Epidermal melanocyte (primary cell): ENCODE measurements around the gene HOXA13.
A peak's percentile ranks its signal among the peaks of the same experiment; 100 is the strongest.

Source experiments
- DNase-seq: peaks from one replicate; pipeline ENCODE4 v3.0.0; 2011; ENCODE audit warnings: low spot score; ENCODE audit not compliant: insufficient read length

Gene HOXA13

DNA sequence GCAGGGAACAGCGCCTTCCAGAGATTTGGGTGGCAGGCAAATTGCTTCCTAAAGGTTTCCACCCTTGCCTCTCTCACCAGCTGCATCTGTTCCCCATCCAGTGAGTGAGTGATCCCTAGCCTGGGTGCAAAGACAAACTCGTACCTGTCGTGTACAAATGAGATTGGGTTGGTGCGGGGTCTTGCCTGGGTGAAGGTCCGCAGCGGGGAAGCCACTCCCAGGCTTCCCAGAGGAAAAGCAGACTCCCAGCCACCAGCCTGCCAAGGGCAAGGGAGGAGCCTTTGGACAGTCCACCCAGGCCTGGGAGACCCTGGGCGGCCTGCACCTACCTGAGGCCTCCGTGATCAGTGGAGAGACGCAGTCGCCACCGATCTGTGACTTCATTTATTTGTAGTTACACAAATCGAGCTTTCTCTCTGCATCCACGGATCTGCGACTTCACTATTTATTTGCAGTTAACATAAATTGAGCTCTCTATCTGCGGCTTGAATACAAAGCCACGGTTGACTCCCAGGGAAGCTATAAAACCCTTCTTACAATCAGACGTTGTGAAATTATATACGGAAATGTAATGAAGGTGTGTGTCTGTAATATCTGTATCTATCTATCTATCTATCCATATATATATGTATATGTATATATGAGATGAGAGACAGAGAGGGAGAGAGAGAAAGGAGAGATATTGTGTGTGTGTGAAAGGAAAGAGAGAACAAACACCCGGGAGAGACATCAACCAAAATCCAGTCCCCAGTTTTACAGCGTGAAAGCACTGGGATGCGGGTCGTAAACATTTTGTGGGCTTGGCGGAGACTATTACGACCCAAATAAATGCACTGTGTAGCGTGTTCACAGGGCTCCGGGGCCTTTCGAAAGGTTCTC, 40.4 kb downstream of the HOXA13 start:
- no peak for DNase-seq

DNA sequence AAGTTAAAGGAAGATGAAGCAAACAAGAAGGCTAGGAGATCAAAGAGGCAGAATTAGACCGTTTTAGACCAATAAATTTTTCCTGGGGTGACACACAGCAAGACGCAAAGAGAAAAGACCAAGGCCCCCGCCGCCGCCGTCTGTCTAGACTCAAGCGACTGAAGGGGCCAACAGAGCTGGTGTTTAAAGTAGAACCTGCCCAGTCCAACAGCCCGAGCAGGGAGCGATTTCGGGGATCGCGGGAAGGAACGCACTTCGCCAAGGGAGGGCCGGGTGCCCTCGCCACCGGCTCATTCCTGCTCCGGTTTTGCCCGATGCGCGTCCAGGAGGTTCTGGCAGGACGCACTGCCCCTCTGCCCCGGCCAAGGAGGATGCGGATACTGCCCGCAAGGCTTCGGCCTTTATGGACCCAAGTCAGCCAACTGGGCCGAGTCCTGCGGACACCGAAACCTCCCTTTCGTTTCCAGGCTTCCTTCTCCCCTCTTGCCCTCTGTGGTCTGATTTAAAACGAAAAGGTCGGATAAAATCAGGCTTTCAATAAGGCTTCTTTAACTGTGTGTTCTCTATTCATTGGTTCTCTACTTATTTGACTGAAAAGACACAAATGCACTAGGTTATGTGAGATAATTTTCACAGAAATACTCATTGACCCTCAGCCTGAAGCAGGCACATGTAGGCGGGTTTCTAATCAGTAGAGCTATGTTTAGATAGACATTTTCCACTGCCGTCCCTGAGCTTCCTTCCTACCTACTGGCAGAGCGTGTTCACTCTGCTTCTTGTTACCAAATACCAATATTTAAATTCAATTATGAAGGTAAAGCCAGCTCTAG, 41.2 kb downstream of the HOXA13 start:
- DNase-seq = no peak

DNA sequence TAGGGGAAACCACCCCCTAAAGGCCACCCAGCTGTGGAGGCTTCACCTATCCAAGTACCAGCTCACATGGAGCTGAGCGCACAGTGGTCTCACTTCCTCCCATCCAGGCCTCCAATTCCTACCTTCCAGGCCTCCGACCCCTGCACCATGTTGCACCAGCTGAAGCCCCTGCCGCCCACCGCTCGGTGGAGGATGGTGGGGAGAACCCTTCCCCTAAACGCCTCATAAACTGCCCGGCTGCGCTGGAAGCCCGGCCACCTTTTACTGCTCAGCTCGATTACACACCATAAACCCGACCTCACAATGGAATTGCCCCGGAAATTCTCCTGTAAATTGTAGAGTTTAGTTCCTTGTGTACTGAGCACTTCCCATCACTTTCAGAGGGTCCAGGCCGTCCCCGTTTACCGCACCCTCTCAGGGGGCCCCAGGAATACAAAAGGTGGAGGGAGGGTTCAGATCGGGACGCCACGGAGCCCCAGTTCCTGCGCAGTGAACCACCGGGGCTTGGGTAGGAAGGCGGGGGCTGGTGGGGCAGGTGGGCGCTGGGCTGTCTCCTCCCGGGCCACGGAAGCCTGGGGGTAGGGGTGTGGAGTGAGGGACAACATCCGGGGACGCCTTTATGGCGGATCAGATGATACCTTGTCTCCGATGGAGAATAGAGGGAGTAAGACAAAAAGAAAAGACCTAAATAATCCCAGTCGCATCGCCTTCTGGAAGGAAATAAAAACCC, 42.0 kb downstream of the HOXA13 start:
- DNase-seq = no peak

DNA sequence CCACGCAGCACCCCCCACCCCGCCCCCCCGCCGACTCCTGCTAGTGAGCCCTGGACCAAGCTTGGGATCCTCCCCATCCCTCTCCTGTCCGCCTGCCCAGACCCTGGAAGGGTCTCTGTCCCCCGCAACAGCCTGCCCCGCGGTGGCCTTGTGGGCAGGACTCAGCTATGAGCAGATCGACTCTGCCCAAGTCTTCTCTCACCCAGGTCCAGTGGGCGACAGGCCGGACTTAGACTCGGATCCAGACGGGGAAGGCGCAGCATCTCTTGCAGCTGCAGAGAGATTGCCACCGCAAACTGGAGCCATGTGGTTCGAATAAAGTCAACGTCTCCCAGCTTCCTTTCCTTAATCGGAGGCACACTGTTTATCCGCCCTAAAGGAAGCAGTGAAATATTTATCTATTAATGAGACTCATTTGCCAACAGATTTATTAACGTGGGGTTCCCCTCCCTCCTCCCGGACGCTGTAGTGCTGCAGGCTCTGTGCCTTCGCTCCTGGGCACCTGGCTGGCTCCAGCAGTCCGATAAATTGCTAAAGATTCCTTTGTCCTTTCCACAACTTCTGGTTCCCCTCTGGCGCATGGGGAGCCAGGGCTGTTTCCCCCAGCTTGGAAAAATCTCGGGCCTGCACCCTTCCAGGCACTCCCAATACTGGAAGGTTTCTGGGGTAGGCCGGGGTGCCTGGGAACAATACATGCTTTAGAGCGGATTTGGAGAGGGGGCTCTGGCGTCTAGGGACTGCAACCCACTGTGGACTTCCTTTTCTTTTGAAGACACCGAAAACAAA, 42.8 kb downstream of the HOXA13 start:
- DNase-seq = no peak

DNA sequence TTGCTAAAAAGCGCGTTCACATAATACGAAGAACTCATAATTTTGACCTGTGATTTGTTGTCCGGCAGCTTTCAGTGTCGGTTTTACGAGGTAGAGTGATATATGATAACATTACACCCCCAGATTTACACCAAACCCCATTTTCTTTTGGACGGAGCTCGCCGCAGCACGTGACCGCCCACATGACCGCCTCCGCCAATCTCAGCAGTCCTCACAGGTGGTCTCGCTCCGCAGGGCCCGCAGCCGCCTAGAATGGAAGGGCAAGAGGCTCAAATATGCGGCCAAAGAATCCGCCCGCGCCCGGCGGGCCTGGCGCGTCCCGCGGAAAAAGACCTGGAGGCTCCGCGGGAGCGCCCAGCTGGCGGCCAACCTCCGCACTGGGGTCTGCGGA, 43.4 kb downstream of the HOXA13 start, which contains the start of gene HOXA7:
Gene HOXA7 (minus strand): TSS at position 168 of the 391 bp plus-strand sequence. CDS start 130 bp downstream, at position 38.
- DNase-seq = peak; percentile 89

DNA sequence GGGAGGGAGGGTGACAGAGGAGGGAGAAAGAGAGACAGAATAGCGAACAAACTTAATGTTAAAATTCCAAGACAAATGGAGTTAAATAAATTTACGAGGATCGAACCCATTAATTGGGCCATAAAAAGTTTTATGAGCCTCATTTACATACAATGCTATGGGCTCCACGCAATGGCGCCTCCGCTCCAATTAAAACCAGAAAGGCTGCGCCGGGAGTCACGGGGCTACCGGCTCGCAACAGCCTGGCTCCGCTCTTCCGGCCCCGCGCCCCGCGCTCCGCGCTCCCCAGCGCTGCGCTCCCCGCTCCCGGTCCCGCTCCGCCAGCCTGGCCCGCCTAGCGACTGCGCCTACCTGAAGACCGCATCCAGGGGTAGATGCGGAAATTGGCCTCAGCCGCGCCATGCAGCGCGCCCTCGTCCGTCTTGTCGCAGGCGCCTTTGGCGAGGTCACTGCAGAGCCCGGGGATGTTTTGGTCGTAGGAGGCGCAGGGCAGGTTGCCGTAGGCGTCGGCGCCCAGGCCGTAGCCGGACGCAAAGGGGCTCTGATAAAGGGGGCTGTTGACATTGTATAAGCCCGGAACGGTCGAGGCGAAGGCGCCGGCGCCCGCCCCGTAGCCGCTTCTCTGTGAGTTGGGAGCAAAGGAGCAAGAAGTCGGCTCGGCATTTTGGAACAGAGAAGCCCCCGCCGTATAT, 43.9 kb downstream of the HOXA13 start:
- DNase-seq = no peak

DNA sequence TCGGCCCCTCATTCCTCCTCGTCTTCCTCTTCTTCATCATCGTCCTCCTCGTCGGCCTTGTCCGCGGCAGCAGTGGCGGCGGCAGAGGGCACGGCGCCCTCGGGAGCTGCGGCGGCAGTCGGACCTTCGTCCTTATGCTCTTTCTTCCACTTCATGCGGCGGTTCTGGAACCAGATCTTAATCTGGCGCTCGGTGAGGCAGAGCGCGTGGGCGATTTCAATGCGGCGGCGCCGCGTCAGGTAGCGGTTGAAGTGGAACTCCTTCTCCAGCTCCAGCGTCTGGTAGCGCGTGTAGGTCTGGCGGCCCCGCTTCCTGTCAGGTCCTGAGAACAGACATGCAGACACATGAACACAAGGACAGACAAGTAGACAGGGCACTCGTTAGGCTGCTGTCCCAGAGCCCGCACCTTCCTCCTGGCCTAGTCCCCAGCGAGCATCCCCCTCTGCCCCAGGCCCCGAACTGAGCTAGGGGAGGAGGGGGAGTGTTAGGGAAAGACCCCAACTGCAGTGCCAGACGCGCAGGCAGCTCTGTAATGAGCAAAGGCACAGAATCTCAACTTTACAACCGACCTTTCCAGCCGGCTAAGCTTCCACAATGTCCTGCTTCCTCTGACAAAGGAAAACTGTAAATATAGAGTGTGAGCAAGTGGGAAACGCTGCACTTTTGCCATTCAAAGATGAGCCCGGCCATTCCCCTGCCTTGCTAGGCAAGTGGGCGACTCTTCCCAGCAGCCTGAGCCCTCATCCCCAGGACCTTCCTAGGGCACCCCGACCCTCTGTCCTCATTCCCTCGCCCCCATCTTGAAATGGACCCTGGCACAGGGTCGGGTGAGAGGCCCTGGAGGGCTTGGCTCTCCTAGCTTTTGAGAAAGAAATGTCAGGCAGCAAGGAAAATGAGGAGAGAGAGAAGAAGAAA, 44.7 kb downstream of the HOXA13 start:
- no peak for DNase-seq

DNA sequence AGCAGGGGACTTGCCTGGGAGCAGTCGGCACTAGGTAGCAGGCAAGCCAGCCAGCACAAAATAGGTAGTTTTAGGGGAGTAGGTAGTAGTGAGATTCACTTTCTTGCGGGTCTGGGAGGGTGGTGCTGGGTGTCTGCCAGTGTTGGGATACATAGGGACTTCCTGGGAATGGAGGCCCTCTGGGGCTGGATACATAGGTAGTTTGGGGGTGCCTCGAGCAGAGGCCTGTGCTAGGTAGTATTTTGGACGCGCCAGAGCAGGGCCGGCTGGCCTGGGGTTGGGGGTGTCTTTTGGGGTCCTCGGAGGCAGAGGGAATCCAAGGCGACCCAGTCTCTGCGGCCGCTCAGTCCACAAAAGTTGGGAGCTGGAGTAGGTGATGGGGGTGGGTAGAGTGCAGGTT, 45.5 kb downstream of the HOXA13 start:
- no peak for DNase-seq

DNA sequence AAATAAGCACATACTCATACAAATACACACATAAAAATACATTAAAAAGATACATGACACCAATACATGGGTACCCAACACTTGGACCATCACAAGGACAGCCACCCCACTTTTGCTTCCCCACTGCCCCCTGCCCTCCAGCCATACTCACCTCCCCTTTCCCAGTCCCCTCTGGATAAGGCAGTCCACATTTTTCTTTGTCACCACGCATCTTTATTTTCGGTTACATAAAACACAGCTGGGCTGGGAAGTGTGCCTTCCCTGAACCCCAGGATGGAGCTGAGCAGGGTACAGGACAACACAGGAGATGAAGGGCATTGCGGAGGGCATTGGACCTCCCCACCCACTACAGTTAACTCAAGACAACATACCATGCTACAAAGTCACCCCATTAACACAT, 46.4 kb downstream of the HOXA13 start:
- DNase-seq = no peak

DNA sequence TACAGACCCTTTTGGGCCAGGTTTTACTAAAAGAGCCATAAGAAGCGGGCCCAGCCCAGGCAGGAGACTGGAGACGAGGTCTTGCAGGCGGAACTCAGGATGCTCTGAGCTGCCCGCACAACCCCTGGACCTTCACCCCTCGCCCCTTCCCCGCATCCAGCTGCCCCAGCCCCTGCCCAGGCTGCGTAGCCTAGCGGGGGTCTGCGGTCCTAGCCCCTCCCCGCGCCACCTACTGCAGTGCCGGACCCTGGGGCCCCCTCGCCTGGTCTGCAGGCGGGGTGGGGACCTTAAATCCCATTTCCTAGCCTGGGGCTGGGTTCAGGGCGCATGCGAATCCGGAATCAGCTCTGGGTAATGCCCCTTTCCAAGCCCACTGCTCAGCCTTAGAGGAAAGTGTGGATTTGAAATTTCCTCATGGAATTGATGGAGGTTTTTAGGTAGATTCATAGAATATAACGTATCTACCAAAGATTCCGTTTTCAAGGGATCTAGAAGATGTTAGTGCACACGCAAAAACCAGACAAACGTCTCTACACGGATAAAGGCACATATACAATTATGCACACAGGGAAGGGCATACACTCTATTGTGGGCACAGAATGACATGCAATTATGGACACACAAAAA, 47.0 kb downstream of the HOXA13 start:
- DNase-seq = no peak

DNA sequence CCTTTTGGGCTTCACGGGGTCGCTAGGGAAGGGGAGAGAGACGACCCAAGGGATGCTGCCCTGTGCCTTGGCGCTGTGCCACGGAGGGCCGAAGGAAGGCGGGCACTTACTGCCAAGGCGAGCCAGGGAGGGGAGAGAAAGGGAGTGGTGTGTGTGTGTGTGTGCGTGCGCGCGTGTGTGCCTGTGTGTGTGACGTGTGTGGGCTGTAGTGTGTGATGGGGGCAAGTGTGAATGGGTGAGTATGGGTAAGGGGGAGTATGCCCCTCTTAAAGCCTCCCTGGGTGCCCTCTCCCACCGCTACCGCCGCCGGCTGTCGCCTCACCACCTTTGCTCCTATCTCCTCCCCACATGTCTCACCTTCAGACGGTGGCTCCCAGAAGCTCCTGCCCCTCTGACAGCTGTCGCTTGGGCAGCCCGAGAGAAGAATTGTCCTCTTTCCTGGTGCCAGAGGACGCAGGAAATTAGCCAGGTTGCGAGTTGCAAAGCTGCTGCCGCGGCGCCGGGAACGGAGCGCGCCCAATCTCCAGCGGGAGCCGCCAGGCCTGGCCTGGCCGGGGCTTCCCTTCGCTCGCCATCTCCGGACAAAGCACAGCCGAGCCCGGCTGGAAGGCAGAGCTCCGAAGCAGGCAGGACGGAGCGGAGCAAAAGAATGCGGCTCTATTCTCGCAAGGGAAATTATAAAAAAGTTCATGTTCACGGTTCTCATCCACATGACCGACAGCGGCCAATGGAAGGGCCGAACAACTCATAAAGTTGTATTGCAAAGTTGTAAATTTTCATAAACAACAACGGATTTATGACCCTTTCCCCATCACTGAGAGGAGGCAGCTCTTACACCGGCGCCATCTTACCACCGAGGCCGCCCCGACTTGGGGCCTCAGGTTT, 47.7 kb downstream of the HOXA13 start, which contains the start of gene HOXA3:
Gene HOXA3 (minus strand): TSS at position 653 of the 885 bp plus-strand sequence. CDS start 41,943 bp downstream, outside the sequence.
- DNase-seq = peak; percentile 87

DNA sequence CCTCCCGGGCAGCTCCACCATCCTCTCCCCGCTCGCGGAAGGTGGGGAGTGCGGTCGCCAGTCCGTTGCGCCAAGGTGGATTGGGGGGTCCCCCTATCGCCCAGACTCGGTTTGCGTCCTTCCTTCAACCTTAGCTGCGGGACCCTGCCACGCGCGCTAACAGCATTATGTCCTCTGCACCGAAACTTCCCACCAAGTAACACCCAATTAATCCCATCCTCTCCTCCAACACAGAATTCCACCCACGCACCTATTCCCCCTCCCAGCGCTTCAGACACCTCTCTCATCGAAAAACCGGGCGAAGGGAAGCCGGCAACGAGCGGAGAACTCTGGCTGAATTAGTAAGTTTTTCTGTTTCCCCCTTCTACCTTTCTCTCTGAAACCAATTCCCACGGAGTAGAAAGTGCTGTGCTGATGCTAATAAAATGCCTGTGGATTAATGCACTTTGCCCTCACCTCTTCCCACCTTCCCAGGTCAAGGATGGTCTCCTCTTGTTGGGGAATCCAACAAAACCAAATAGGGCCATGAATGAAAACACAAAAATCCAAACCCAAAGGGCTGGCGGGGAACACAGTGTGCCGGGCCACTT, 48.5 kb downstream of the HOXA13 start:
- no peak for DNase-seq

DNA sequence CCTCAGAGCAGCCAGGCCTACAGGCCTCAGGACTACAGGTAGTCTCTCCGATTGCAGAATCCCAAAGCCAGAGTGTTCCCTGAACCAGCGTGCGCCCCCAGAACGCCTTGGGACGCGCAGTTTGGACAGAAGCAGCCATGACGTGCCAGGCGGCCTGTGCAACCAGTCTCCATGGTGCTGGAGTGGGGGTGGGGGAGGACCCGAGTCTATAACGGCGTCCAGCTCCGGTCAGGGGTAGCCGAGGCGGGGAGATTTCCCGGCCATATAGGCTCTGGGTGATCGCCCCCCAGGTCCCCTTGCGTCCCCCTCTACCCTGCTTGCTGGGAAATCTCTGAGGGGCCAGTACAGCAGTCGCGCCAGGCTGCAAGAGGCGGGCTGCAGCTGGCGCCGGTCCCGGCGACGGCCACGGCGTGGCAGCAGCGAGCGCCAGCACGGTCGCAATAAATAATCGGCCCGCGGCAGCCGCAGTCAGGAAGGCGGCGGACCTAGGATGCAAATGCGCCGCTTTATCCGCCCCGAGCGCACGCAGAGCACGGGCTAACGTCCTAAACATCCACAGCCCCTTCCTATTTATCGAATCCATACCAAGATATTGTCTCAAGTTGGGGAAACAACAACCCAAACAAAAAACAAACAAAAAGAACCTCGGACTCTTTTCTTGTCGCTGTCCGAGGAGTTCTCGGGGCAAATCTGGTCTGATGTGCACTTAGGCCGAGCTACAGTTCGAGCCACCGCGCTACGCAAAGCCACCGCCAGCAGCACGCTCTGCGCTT, 49.1 kb downstream of the HOXA13 start:
- peak; percentile 97 for DNase-seq

DNA sequence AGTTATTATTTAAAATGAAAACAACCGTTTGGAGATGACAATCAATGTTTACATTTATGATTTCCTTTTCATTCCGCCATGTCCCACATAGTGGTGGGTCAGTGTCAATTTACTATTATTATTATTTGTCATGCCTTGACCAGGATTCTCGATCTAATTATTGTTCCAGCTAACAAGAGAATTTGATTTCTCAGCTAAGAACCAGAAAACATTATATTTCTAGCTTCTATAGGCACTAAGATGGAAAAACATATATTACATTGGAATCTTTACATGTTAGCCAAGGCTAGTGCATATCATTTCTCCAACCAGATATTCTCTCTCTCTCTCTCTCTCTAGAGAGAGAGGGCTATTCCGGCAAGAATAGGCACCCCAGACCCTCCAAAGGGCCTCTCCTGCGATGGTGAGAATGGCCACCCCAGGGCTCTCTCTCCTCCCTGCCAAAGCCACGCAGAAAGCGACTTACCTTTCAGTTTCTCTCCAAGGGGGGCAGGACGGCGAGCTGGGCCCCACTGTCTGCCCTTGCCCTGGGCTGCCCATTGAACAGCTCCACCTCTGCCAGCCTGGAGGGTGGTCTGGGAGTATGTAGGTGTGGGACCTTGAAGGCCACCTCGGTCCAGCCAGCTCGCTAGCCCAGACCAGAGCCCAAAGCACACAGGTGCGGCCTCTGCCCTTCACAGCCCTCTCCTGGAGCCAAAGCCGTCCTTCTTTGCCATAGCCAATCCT, 49.9 kb downstream of the HOXA13 start:
- DNase-seq = no peak

DNA sequence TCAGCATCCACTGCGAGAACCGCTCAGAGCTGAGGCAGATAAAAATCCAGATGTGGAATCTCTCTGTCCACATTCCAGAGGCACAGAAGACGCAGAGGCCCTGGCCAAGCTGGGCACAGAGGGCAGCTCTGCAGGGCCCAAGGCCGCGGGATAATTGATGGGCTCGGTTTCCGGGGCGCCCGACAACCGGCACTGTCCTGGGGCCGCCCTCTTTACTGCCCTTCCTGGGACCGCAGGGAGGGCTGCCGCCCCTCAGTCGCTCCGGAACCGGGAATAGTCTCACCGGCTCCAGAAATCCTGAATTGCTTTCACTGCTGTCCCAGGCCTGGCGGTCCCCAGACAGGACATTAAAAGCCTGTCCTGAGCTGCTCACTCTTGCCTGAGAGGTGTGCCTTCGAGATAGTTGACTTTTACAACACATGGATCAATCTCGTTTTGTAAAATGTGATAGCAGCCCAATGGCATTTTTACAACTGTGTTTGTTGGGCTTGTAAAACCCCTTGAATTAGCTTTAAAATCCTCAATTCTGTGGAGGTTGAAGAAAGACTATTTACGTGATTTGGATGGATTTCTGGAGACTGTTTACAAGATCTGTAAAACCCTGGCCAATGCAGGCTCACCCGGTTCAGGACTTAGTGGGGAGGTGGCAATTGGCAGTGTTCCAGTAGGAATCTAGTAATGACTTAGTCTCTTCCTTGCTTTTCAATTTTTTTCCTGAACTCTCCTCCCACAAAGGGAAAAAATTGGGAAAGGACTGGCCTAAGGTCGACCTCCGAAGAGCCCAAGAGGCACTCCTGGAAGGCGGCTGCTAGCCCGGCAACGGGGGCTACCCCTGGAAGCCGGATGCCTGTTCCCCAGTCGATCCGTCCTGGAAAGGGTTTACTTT, 50.9 kb downstream of the HOXA13 start:
- no peak for DNase-seq
